Panc1 (cell line): Measurements from ENCODE around the gene AP5B1.

Source experiments
- CTCF ChIP-seq: fragments of 450-650 bp; IDR thresholded peaks from 2 replicates; pipeline ENCODE4 v1.5.1; 2017; ENCODE audit warnings: mild to moderate bottlenecking
- REST ChIP-seq, 2 experiments: IDR thresholded peaks; 2 replicates each; pipeline ENCODE4 v1.6.1; 2011 to 2012; ENCODE audit warnings: low read depth in 2 of 2, control low read depth in 1 of 2, low read length in 1 of 2, mild to moderate bottlenecking in 1 of 2, moderate library complexity in 1 of 2; ENCODE audit not compliant: insufficient read depth in 1 of 2

GRCh38 chr11:65811764-65812475 lies 31.1 kb upstream of the AP5B1 start:
- no peak for TF ChIP-seq REST (IDR thresholded peaks at IDR 0.05; ENCODE audit: insufficient read depth in 1 of 2, low read depth in 2 of 2, low read length in 1 of 2)
- TF ChIP-seq CTCF: no peak
